NCI-H526 (cell line): Measurements from ENCODE around the gene FNDC7.
A peak's percentile ranks its signal among the peaks of the same experiment; 100 is the strongest.
"Not testable (repeated sequence)": the region's sequence is repeated elsewhere in the genome, so short reads cannot be mapped to it uniquely, and the experiment has no call there.

Experiments
- DNase-seq, 2 experiments: peaks; one replicate each; lab custom pipeline; 2025; lab: John Stamatoyannopoulos, UW

Gene FNDC7

GRCh38 chr1:108712606-108713150, at the start of gene FNDC7:
TSS of gene FNDC7 (plus strand) at chr1:108712908. CDS start at chr1:108712934, 26 bp downstream.
- DNase-seq, result no peak

GRCh38 chr1:108663074-108663473, 49.6 kb upstream of the FNDC7 start:
- no peak for DNase-seq

- DNase-seq, result no peak
Observed at GRCh38 chr1:108664481-108664880, 48.2 kb upstream of the FNDC7 start.

DNA sequence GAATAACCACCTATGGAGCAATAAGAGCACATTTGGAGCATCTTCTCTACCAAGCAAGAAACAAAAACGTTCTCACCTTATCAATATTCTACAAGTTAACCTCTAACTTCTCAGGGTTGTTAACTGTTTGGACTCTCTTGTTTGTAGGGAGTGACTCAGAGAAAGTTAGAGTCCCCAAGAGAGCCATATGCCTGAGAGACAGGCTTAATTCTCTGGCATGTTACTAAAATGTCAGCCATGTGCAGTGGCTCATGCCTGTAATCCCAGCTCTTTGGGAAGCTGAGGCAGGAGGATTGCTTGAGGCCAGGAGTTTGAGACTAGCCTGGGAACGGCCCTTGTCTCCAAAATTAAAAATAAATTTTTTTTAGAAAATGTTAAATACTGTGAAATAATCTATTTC, 47.6 kb upstream of the FNDC7 start:
- DNase-seq, result no peak

- no peak for DNase-seq
Observed at GRCh38 chr1:108665771-108666170, 46.9 kb upstream of the FNDC7 start.

DNA sequence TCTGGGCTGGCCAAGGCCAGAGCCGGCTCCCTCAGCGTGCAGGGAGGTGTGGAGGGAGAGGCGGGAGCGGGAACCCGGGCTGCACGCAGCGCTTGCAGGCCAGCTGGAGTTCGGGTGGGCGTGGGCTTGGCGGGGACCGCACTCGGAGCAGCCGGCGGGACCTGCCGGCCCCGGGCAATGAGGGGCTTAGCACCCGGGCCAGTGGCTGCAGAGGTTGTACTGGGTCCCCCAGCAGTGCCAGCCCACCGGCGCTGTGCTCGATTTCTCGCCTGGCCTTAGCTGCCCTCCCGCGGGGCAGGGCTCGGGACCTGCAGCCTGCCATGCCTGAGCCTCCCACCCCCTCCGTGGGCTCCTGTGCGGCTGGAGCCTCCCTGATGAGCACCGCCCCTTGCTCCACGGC, 45.3 kb upstream of the FNDC7 start:
- DNase-seq, result not testable (repeated sequence)

- DNase-seq, result no peak
Observed at GRCh38 chr1:108668777-108669176, 43.9 kb upstream of the FNDC7 start.

DNA sequence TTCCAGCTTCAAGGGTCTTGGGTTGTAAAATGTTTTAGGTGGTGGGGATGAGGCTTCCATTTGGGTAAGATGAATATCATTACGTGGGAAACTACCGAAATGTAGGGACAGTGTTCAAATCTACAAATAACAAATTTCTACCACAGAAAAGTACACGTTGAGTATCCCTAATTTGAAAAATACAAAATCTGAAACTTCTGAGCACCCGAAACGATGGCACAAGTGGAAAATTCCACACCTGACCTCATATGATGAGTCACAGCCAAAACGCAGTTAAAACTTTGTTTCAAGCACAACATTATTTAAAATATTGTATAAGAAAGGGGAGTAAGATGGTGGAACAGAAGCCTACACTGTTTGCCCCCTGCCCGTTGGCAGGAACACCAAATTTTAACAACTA, 43.0 kb upstream of the FNDC7 start:
- no peak for DNase-seq

DNA sequence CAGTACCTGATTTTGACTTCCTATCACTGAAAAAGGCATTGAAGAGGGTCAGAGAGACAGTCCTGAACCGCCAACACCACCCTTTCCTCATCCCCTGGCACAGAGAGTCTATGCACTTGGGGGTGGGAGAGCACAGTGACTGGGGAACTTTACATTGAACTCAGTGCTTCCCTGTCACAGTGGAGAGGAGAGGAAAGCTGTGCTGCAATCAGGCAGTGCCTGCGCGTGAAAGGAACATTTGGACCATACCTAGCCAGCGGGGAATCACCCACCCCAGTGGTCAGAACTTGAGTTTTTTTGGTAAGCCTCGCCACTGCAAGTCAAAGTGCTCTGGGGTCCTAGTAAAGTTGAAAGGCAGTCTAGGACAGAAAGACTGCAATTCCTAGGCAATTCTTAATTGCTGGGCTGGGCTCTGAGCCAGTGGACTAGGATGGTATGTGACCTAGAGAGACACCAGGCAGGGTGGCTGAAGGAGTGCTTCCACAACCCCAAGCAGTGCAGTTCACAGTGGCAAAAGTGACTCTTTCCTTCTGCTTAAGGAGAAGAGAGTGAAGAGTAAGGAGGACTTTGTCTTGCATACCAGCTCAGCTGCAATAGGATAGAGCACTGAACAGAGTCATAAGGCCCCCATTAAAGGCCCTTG, 42.5 kb upstream of the FNDC7 start:
- DNase-seq, result no peak

DNA sequence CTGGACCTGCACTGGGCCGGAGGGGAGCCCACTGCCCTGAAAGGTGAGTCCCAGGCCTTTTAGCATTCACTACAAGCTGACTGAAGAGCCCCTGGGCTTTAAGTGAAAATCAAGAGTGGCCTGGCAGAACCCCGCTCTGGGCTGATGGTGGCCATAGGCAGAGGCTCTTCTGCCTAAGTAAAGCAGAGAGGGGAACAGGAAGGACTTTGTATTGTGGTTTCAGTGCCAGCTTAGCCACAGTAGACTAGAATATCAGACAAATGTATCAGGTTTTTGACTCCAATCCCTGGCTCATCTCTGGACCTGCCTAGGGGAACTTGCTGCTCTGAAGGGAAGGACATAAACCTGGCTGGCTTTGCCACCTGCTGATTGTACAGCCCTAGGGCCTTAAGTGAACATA, 41.6 kb upstream of the FNDC7 start:
- no peak for DNase-seq

DNA sequence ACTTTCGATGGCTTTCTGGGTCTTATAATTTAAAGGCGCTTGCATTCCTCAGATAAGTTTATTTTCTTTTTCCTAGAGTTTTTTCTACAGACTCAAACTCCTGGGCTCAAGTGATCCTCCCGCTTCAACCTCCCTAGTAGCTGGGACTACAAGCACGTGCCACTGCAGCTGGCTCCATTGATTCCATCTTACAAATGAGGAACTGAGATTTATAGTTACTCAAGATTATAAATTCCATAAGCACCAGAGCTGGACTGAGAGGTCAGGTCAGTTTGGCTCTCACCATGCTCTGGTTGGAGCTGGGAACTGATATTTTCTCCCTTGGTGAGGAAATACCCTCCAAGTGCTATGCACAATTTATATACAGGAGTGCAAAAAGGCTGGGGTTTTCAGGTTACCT, 34.0 kb upstream of the FNDC7 start:
- DNase-seq, result no peak

GRCh38 chr1:108679586-108680213, 33.0 kb upstream of the FNDC7 start:
- DNase-seq, result no peak

- not testable (repeated sequence) for DNase-seq
Observed at GRCh38 chr1:108681701-108682100, 31.0 kb upstream of the FNDC7 start.

DNA sequence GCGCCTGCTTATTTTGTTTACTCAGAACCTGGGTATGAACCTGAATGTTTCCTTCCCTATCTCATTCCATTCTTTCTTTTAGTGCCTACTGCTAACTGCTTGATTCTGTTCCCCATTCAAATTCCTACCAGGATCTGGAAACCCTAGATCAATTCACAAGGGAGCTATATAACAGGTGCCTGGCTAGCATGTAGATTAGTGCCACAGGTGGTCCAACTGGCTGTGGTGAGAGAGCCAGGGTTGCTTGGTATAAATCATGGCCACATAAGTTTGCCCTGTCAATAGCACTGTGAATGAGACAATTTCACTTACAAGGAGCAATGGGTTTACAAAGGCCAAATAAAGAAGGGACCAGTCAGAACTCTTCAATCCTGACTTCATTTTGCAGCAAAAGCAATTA, 27.2 kb upstream of the FNDC7 start:
- peak; percentile 85 to 92 for DNase-seq

DNA sequence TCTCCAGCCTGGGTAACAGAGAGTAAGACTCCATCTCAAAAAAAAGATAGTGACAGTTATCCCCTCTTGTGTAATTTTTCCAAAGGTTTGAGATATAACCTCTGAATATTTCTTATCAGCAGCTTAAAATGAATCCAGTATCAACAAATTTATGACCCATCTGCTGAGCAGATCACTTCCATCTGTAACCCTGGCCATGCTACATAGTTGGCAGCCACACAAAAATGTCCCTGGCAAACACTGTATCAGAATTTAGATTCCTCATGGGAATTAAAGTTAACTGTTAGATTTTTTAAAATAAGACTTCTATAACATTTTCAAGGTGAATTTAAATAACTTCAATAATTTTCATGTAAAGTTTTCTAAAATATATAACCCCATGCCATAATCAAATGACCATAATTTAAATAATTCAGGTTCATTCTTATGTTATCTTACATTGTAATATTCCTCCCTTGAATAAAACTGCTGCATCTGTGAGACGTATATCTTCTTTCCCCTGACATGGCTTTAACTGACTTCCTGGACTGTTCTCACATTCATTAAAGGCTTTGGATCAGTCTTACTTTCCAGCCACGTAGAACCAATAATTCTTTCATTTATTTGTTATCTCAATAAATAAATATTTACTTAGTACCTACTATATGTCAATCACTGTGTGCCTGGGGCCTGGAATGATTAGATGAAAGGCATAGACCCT, 25.9 kb upstream of the FNDC7 start:
- DNase-seq, result no peak

- DNase-seq, result no peak
Observed at GRCh38 chr1:108691128-108691941, 21.4 kb upstream of the FNDC7 start.

GRCh38 chr1:108691942-108692723, 20.6 kb upstream of the FNDC7 start, which contains the start of gene PRPF38B:
TSS of gene PRPF38B (plus strand) at chr1:108692310. CDS start at chr1:108692592, 282 bp downstream.
- peak; percentile 90 to 96 for DNase-seq

DNA sequence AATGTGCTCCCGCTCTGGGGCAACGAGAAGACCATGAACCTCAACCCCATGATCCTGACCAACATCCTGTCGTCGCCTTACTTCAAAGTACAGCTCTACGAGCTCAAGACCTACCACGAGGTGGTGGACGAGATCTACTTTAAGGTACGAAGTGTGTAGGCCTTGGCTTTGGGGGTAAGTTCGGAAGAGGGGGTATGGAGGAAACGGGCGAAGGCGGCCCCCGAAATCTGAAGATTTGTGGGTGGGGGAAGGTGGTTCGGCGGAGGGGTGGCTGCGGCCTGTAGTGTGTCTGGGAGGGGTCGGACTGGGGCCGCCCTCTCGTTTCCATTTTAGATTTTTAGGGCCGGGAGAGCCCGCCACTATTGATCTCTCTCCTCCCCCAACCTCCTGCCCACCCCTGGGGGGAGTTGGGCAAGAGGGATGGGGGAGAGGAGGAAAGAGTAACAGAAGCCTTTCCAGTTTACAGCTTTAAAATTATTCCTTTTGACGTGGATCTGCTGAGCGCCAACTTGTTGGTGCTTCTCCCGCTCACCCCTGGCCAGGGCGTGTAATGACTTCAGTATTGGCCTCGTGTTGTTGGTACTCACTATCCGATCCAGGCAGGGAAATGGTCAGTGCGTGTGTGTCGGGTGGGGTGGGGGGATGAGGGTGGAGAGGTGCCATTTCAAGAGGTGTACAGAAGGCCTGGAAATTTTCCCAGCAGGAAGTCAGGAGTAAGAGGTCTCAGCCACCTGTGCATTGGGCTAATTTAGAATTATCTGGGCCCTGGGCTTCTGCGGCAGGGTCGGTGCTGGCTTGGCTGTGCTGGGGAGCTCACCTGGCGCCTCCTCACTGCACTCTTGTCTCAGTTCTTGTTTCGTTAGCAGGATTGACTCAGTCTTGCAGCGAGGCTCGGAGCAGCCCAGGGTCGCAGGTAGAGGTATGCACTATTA, 19.7 kb upstream of the FNDC7 start:
- DNase-seq, result peak; percentile 79 to 86

DNA sequence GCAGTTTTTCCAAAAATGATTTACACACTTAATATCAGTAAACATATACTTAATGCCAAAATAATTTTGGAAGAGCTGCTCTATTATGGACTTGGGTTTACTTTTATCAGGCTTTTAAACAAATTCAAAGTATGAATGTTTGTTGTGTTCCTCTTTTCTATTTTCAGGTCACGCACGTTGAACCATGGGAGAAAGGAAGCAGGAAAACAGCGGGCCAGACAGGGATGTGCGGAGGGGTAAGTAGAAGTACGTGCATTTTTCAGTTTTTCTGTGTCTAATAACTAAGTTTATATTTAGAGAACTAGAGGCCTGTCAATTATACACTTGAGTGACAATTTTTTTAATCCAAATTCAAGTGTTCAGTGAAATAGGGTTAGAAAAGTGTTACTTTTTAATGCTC, 17.2 kb upstream of the FNDC7 start:
- no peak for DNase-seq
